SU-DHL-6 (cell line): ENCODE results near the gene STAT5A.
"Not testable (repeated sequence)": the region's sequence is repeated elsewhere in the genome, so short reads cannot be mapped to it uniquely, and the experiment has no call there.

Source experiments
- H2AFZ ChIP-seq: fragments of 200-600 bp; sonication (generic); 2 replicates; pipeline ENCODE4 v1.6.1; 2014; ENCODE audit warnings: low read depth, mild to moderate bottlenecking, moderate library complexity, mixed read lengths, antibody characterized with exemption, low read length; ENCODE audit not compliant: severe bottlenecking
- H3F3A ChIP-seq: fragments of 200-600 bp; shearing (Covaris generic); 2 replicates; pipeline ENCODE4 v1.6.0; 2016; ENCODE audit warnings: antibody characterized with exemption, mild to moderate bottlenecking; ENCODE audit not compliant: insufficient read depth
- H3K27ac ChIP-seq: fragments of 200-600 bp; sonication (generic); 2 replicates; pipeline ENCODE4 v1.5.1; 2016; ENCODE audit warnings: low read depth, mild to moderate bottlenecking, low read length, moderate library complexity, mixed read lengths
- H3K27me3 ChIP-seq: fragments of 200-600 bp; sonication (generic), shearing (Covaris generic); 2 replicates; pipeline ENCODE4 v1.6.0; 2014; ENCODE audit warnings: mild to moderate bottlenecking, low read length
- H3K36me3 ChIP-seq: fragments of 200-600 bp; sonication (generic); 2 replicates; pipeline ENCODE4 v1.6.1; 2014; ENCODE audit warnings: mild to moderate bottlenecking, low read length, mixed read lengths
- H3K4me2 ChIP-seq: fragments of 300-600, 200-600 bp; shearing (Covaris generic), sonication (generic); 2 replicates; pipeline ENCODE4 v1.6.0; 2014; ENCODE audit warnings: low read length, low read depth, mild to moderate bottlenecking; ENCODE audit not compliant: poor library complexity, severe bottlenecking
- H3K4me3 ChIP-seq: fragments of 200-600 bp; sonication (generic); 2 replicates; pipeline ENCODE4 v1.5.1; 2014; ENCODE audit warnings: antibody characterized with exemption, low read length, mild to moderate bottlenecking, mixed read lengths; ENCODE audit not compliant: insufficient read depth, poor library complexity, severe bottlenecking
- H3K79me2 ChIP-seq: fragments of 200-600 bp; sonication (generic); 2 replicates; pipeline ENCODE4 v1.6.1; 2014; ENCODE audit warnings: mild to moderate bottlenecking, low read length, moderate library complexity; ENCODE audit not compliant: insufficient read depth
- H3K9ac ChIP-seq: fragments of 200-600 bp; sonication (generic); 2 replicates; pipeline ENCODE4 v1.7.0; 2014; ENCODE audit warnings: mild to moderate bottlenecking, low read length
- H3K9me2 ChIP-seq: fragments of 200-600 bp; sonication (generic); replicated peaks from 2 replicates; pipeline ENCODE4 v1.6.1; 2014; ENCODE audit warnings: low read length; ENCODE audit not compliant: insufficient read depth
- H3K9me3 ChIP-seq: fragments of 200-600 bp; sonication (generic); 2 replicates; pipeline ENCODE4 v1.6.1; 2014; ENCODE audit warnings: low read length, mixed read lengths; ENCODE audit not compliant: insufficient read depth
- H4K20me1 ChIP-seq: fragments of 200-600 bp; sonication (generic); 2 replicates; pipeline ENCODE4 v1.6.1; 2014; ENCODE audit warnings: low read depth, mild to moderate bottlenecking, antibody characterized with exemption, low read length, moderate library complexity, mixed read lengths
- EZH2phosphoT487 ChIP-seq: fragments of 200-600 bp; sonication (generic), shearing (Covaris generic); conservative IDR thresholded peaks from 2 replicates; pipeline ENCODE4 v1.6.1; 2018; ENCODE audit warnings: mild to moderate bottlenecking, antibody characterized with exemption, low read length, moderate library complexity, mixed read lengths
- TF ChIP-seq, protein P1 (sequence below): fragments of 200-600 bp; sonication (generic); IDR thresholded peaks from one replicate; pipeline ENCODE4 v1.5.1; 2017; ENCODE audit warnings: antibody characterized with exemption, mild to moderate bottlenecking, low read length, moderate library complexity; ENCODE audit not compliant: insufficient read depth, poor library complexity, severe bottlenecking

The STAT5A gene

GRCh38 chr17:42358434-42358833 lies 70.1 kb downstream of the STAT5A start:
- H3K79me2 ChIP-seq = no peaks in the 10 kb centered on the region

GRCh38 chr17:42359133-42359532 lies 70.8 kb downstream of the STAT5A start:
- no peaks in the 10 kb centered on the region for H3K79me2 ChIP-seq
- no peak overlapping the region for H2AFZ ChIP-seq
- H3K36me3 ChIP-seq = no peaks in the 10 kb centered on the region
- no peak overlapping the region for H3K4me3 ChIP-seq
- H3K4me2 ChIP-seq = no peak overlapping the region
- TF ChIP-seq, protein P1, sequence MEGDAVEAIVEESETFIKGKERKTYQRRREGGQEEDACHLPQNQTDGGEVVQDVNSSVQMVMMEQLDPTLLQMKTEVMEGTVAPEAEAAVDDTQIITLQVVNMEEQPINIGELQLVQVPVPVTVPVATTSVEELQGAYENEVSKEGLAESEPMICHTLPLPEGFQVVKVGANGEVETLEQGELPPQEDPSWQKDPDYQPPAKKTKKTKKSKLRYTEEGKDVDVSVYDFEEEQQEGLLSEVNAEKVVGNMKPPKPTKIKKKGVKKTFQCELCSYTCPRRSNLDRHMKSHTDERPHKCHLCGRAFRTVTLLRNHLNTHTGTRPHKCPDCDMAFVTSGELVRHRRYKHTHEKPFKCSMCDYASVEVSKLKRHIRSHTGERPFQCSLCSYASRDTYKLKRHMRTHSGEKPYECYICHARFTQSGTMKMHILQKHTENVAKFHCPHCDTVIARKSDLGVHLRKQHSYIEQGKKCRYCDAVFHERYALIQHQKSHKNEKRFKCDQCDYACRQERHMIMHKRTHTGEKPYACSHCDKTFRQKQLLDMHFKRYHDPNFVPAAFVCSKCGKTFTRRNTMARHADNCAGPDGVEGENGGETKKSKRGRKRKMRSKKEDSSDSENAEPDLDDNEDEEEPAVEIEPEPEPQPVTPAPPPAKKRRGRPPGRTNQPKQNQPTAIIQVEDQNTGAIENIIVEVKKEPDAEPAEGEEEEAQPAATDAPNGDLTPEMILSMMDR = no peak
- TF ChIP-seq EZH2phosphoT487 = no peak
- no peaks in the 10 kb centered on the region for H3K27me3 ChIP-seq
- no peak overlapping the region for H3K27ac ChIP-seq
- H4K20me1 ChIP-seq = peaks cover 5% of the 10 kb centered on the region; the same call in 1 of the 2 replicates
- no peak overlapping the region for H3K9ac ChIP-seq
- no peaks in the 10 kb centered on the region for H3F3A ChIP-seq
- H3K9me2 ChIP-seq = no peaks in the 10 kb centered on the region
- H3K9me3 ChIP-seq = no peaks in the 10 kb centered on the region

More at GRCh38 chr17:42358434-42358833, 70.1 kb downstream of the STAT5A start:
- H3K9me2 ChIP-seq = no peaks in the 10 kb centered on the region
- H3K36me3 ChIP-seq = no peaks in the 10 kb centered on the region
- H3F3A ChIP-seq = no peaks in the 10 kb centered on the region
- no peak overlapping the region for H3K4me2 ChIP-seq
- H3K27me3 ChIP-seq = no peaks in the 10 kb centered on the region
- no peak overlapping the region for H3K4me3 ChIP-seq
- no peaks in the 10 kb centered on the region for H3K9me3 ChIP-seq
- no peak overlapping the region for H2AFZ ChIP-seq
- H4K20me1 ChIP-seq = peaks cover 5% of the 10 kb centered on the region; the same call in 1 of the 2 replicates
- H3K27ac ChIP-seq = no peak overlapping the region
- TF ChIP-seq, protein P1 = no peak
- no peak for TF ChIP-seq EZH2phosphoT487
- H3K9ac ChIP-seq = no peak overlapping the region

GRCh38 chr17:42360388-42360787 lies 72.1 kb downstream of the STAT5A start:
- not testable (repeated sequence) for H4K20me1 ChIP-seq, H3K79me2 ChIP-seq

More at GRCh38 chr17:42360388-42360787, 72.1 kb downstream of the STAT5A start:
- H3K4me2 ChIP-seq, H3K9ac ChIP-seq, H3K36me3 ChIP-seq, H3K9me3 ChIP-seq, H3K27me3 ChIP-seq, H3F3A ChIP-seq, H2AFZ ChIP-seq, H3K9me2 ChIP-seq, H3K27ac ChIP-seq, H3K4me3 ChIP-seq: not testable (repeated sequence)
